Aortic smooth muscle cell (primary cell): ENCODE measurements around the gene PTPN22. TPM values are rescaled to one million over a fixed set of nuclear protein-coding genes. Genes with fewer than 3 reads are reported as not detected.

ENCODE experiments used
- total RNA-seq: library from RNA; depleted of rRNA; stranded (reverse); fragments of >200 nt; gene quantifications from 2 replicates; pipeline ENCODE4 v1.2.3, GENCODE V29; 2014

Gene PTPN22
- 0.50 and 1.1 TPM in 2 replicates for total RNA-seq

GRCh38 chr1:113871597-113872113 lies at the start of gene PTPN22:
PTPN22 (minus strand) TSS chr1:113871712.

GRCh38 chr1:113904674-113905434 lies 33.3 kb upstream of the PTPN22 start, which contains the start of the genes AP4B1 and DCLRE1B:
AP4B1 (minus strand) TSS chr1:113904799; CDS start chr1:113904717, 82 bp downstream.
DCLRE1B (plus strand) TSS chr1:113905326; CDS start chr1:113905587, 261 bp downstream.

GRCh38 chr1:113887402-113888175 lies 16.1 kb upstream of the PTPN22 start, which contains the start of gene BCL2L15:
BCL2L15 (minus strand) TSS chr1:113887581; CDS start chr1:113887375, 206 bp downstream.

GRCh38 chr1:113811888-113812660 lies 59.4 kb downstream of the PTPN22 start, which contains the start of gene RSBN1:
RSBN1 (minus strand) TSS chr1:113812476; CDS start chr1:113812412, 64 bp downstream.

Other genes with a start within 250 kb of the PTPN22 start
- gene PHTF1, start 112.2 kb downstream of the PTPN22 start, total RNA-seq, result 33.6 and 36.3 TPM in 2 replicates
- 5.4 and 12.9 TPM in 2 replicates for gene RSBN1, start 59.2 kb downstream of the PTPN22 start, total RNA-seq
- gene BCL2L15, start 15.9 kb upstream of the PTPN22 start, total RNA-seq, result 0.26 and 0.31 TPM in 2 replicates
- gene AP4B1, start 33.1 kb upstream of the PTPN22 start, total RNA-seq, result 13.4 and 17.8 TPM in 2 replicates
- 1.9 and 3.2 TPM in 2 replicates for gene DCLRE1B, start 33.6 kb upstream of the PTPN22 start, total RNA-seq
- 22.6 and 23.5 TPM in 2 replicates for gene HIPK1, start 57.6 kb upstream of the PTPN22 start, total RNA-seq
- 19.6 and 50.0 TPM in 2 replicates for gene OLFML3, start 107.8 kb upstream of the PTPN22 start, total RNA-seq